K562 (cell line): ENCODE results near the gene MAP10. TPM values are rescaled to one million over a fixed set of nuclear protein-coding genes. Genes with fewer than 3 reads are reported as not detected.
A peak's percentile ranks its signal among the peaks of the same experiment; 100 is the strongest.

Experiments used
- ATF7 ChIP-seq: fragments of 450-650 bp; IDR thresholded peaks from 2 replicates; pipeline ENCODE4 v1.7.1; 2014; ENCODE audit warnings: mild to moderate bottlenecking, moderate library complexity
- CBX5 ChIP-seq: IDR thresholded peaks from 2 replicates; pipeline ENCODE4 v1.6.1; 2014; ENCODE audit warnings: low read depth, borderline replicate concordance
- CHD2 ChIP-seq: IDR thresholded peaks from 2 replicates; pipeline ENCODE4 v1.6.1; 2011; ENCODE audit warnings: low read depth, low read length
- DACH1 ChIP-seq: fragments of 450-650 bp; IDR thresholded peaks from 2 replicates; pipeline ENCODE4 v1.6.1; 2018; ENCODE audit not compliant: partially characterized antibody
- HMG20B ChIP-seq: fragments of 250-450 bp; sonication (Bioruptor Pico); IDR thresholded peaks from 2 replicates; pipeline ENCODE4 v1.5.0; 2021; ENCODE audit warnings: mild to moderate bottlenecking
- JUN ChIP-seq, 2 experiments: sonication (generic) in 1 of 2; formaldehyde crosslinking in 1 of 2; IDR thresholded peaks; 2 replicates each; pipeline versions ENCODE4 v1.6.1 to v1.8.0; 2012 to 2022; ENCODE audit warnings: borderline replicate concordance in 2 of 2, mild to moderate bottlenecking in 2 of 2, improper control_type of control experiment in 1 of 2, low read depth in 1 of 2, low read length in 1 of 2, missing genetic modification reagents in 1 of 2
- MEIS2 ChIP-seq: fragments of 450-650 bp; IDR thresholded peaks from 2 replicates; pipeline ENCODE4 v1.6.1; 2014; ENCODE audit warnings: mild to moderate bottlenecking; ENCODE audit not compliant: partially characterized antibody
- TRIM24 ChIP-seq, 2 experiments: fragments of 450-650 bp; IDR thresholded peaks; 2 replicates each; pipeline ENCODE4 v1.6.1; 2016
- ZNF239 ChIP-seq: fragments of 250-450 bp; sonication (Bioruptor Pico); IDR thresholded peaks from 2 replicates; pipeline ENCODE4 v1.4.0; 2020; ENCODE audit warnings: mild to moderate bottlenecking
- ZNF3 ChIP-seq: fragments of 250-450 bp; sonication (Bioruptor Pico); IDR thresholded peaks from 2 replicates; pipeline ENCODE4 v1.5.0; 2021; ENCODE audit warnings: mild to moderate bottlenecking, moderate library complexity
- polyA plus RNA-seq, 8 experiments: library from polyadenylated mRNA; depleted of rRNA in 4 of 8; stranded (reverse) in 5 of 8; unstranded in 3 of 8; fragments of >200 nt; fragmentation: Nextera tagmentation in 2 of 8; fragmentation: Illumina TruSeq in 1 of 8; extraction: Ambion mirVana in 2 of 8; extraction: Trizol in 1 of 8; gene quantifications; 2 replicates each; pipeline versions ENCODE4 v1.2.1 to v1.2.3, GENCODE V29; 2011 to 2014; ENCODE audit warnings: inconsistent platforms in 1 of 8, missing spikeins in 1 of 8
- total RNA-seq, 7 experiments: library from RNA; depleted of rRNA in 6 of 7; stranded (reverse); fragments of >200 nt in 6 of 7; fragmentation: Illumina TruSeq in 2 of 7; extraction: Trizol in 2 of 7; gene quantifications; 2 replicates each; pipeline versions ENCODE4 v1.2.1 to v1.2.3, GENCODE V29; 2011 to 2021; ENCODE audit warnings: low replicate concordance in 1 of 7
- TF ChIP-seq, protein P1 (sequence below): fragments of 250-450 bp; sonication (Bioruptor Pico); IDR thresholded peaks from 2 replicates; pipeline ENCODE4 v1.5.0; 2021; ENCODE audit warnings: mild to moderate bottlenecking, moderate library complexity
- TF ChIP-seq, protein P2 (sequence below): fragments of 250-450 bp; sonication (Bioruptor Pico); IDR thresholded peaks from 2 replicates; pipeline ENCODE4 v1.8.0; 2022; ENCODE audit warnings: inconsistent platforms, mild to moderate bottlenecking, moderate library complexity, borderline replicate concordance
- TF ChIP-seq, protein P3 (sequence below), 2 experiments: fragments of 450-650 bp; formaldehyde crosslinking in 1 of 2; IDR thresholded peaks; 2 replicates each; pipeline versions ENCODE4 v1.4.0 to v1.6.1; 2014 to 2020; ENCODE audit warnings: mild to moderate bottlenecking in 2 of 2, borderline replicate concordance in 1 of 2, low read depth in 1 of 2

Gene MAP10
- total and polyA plus RNA-seq, 9 of the 15 experiments (the other 6 are each of a cell fraction or from before 2014, with no cell fraction given) = 0.11 to 0.98 (median 0.69) TPM

DNA sequence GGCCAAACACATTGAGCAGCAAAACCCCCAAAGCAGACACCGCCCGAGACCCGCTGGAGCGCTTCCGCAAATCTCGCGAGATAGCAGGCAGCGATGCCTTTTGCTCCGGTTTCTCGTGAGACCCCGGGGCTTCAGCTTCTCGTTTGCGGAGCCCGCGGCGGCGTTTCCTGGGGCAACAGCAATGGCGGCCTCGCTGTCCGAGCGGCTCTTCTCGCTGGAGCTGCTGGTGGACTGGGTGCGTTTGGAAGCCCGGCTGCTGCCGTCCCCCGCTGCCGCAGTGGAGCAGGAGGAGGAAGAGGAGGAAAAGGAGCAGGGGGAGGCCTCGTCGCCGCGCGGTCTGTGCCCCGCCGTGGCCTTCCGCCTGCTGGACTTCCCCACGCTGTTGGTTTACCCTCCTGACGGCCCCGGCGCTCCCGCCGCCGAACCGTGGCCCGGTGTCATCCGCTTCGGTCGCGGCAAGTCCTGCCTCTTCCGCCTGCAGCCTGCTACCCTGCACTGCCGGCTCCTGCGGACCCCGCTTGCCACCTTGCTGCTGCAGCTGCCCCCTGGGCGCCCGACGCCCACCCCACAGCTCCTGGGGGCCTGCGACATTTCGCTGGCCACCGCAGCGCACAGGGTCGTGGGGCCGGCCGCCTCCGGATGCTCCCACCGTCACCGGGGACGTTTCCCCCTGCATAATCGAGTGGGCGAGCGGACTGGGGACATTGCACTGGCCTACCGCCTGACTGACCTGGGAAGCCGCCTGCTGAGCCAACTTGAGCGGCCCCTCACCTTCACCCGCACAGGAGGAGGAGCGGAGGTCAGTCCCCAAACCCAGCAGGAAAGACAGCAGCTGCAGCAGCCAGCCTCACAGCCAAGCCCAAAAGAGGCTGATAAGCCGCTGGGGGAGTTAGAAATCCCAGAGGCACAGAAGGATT, at the start of gene MAP10 (continued):
- TF ChIP-seq, protein P1, sequence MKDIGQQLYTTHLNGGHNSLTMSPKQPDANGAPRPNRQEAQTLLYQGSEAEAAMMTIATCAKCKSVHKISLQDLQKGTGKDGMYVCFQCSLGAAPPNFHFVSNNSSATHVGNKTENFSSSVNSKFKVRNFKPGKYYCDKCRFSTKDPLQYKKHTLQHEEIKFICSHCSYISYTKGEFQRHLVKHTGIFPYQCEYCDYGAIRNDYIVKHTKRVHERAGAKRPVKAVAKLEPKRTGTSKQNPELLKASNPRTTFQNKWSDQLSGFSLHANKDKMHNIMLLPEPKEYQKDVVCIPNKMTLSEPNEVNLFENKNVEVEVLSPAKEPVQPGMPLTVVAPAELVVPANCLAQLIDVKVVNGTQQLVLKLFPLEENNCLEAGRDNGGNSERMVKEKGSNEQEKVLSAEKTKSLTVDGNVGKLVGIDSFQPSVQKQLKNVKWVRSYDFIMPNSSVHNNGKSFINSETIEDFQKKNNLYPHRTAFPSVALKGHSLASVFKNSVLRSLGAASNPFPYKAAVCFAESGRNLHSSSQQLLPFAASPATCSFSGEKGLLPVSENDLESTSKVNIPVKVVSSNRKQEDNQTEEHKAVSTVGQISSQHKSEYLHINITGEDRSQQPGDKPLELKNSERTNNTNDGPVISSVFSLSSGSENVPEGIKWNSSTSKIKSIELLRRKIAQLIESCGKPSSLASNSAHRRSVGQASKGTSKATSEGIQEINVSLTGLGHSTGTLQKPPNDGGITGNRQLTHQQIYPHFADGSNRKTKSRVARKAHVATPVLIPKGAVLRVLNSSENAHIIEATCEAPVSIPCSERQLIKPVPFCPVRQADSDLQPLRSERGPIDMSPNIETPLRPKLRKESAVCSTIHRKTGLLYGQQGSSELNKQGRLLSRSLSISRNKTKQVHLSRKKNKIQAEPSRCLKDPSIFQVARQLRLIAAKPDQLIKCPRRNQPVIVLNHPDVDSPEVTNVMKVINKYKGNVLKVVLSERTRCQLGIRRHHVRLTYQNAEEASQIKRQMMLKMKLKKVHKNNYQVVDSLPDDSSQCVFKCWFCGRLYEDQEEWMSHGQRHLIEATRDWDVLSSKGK (CRISPR knock-in tag) = no peak
- TF ChIP-seq JUN (IDR thresholded peaks at IDR 0.05; ENCODE audit: borderline replicate concordance, low read depth, low read length) (no peak), JUN (CRISPR knock-in tag; IDR thresholded peaks at IDR 0.05; ENCODE audit: borderline replicate concordance) (no peak), DACH1 (no peak), MEIS2 (no peak), CHD2 (peak; percentile 99), ATF7 (0 out of 2 replicates have a peak, but pooled peaks have one; percentile 21), CBX5 (no peak), TRIM24 (IDR thresholded peaks at IDR 0.05) (no peak), ZNF3 (CRISPR knock-in tag) (no peak), HMG20B (CRISPR knock-in tag) (no peak), ZNF239 (CRISPR knock-in tag) (no peak; the same call in 1 of the 2 replicates)
- TF ChIP-seq, protein P2, sequence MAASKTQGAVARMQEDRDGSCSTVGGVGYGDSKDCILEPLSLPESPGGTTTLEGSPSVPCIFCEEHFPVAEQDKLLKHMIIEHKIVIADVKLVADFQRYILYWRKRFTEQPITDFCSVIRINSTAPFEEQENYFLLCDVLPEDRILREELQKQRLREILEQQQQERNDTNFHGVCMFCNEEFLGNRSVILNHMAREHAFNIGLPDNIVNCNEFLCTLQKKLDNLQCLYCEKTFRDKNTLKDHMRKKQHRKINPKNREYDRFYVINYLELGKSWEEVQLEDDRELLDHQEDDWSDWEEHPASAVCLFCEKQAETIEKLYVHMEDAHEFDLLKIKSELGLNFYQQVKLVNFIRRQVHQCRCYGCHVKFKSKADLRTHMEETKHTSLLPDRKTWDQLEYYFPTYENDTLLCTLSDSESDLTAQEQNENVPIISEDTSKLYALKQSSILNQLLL (CRISPR knock-in tag) = no peak
- TF ChIP-seq, protein P3, sequence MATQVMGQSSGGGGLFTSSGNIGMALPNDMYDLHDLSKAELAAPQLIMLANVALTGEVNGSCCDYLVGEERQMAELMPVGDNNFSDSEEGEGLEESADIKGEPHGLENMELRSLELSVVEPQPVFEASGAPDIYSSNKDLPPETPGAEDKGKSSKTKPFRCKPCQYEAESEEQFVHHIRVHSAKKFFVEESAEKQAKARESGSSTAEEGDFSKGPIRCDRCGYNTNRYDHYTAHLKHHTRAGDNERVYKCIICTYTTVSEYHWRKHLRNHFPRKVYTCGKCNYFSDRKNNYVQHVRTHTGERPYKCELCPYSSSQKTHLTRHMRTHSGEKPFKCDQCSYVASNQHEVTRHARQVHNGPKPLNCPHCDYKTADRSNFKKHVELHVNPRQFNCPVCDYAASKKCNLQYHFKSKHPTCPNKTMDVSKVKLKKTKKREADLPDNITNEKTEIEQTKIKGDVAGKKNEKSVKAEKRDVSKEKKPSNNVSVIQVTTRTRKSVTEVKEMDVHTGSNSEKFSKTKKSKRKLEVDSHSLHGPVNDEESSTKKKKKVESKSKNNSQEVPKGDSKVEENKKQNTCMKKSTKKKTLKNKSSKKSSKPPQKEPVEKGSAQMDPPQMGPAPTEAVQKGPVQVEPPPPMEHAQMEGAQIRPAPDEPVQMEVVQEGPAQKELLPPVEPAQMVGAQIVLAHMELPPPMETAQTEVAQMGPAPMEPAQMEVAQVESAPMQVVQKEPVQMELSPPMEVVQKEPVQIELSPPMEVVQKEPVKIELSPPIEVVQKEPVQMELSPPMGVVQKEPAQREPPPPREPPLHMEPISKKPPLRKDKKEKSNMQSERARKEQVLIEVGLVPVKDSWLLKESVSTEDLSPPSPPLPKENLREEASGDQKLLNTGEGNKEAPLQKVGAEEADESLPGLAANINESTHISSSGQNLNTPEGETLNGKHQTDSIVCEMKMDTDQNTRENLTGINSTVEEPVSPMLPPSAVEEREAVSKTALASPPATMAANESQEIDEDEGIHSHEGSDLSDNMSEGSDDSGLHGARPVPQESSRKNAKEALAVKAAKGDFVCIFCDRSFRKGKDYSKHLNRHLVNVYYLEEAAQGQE (IDR thresholded peaks at IDR 0.05; ENCODE audit: borderline replicate concordance) = no peak
- TF ChIP-seq, protein P3 (CRISPR knock-in tag; IDR thresholded peaks at IDR 0.05; ENCODE audit: low read depth) = no peak
